HepG2 (cell line): ENCODE results near the gene ABCC10. TPM values are rescaled to one million over a fixed set of nuclear protein-coding genes. Genes with fewer than 3 reads are reported as not detected.
A peak's percentile ranks its signal among the peaks of the same experiment; 100 is the strongest.

Experiments
- ATF4 ChIP-seq, 2 experiments: fragments of 450-650 bp in 1 of 2; sonication (generic) in 1 of 2; formaldehyde crosslinking; IDR thresholded peaks; 2 replicates each; pipeline versions ENCODE4 v1.5.0 to v1.8.0; 2020 to 2022; ENCODE audit warnings: mild to moderate bottlenecking in 1 of 2, missing genetic modification reagents in 1 of 2
- ATM ChIP-seq: fragments of 450-650 bp; IDR thresholded peaks from 2 replicates; pipeline ENCODE4 v1.7.1; 2017; ENCODE audit warnings: mild to moderate bottlenecking, borderline replicate concordance
- KAT8 ChIP-seq: IDR thresholded peaks from 2 replicates; pipeline ENCODE4 v1.6.1; 2016; ENCODE audit warnings: missing genetic modification reagents, missing compliant biosample characterization
- KMT2A ChIP-seq: sonication (generic); formaldehyde crosslinking; IDR thresholded peaks from 2 replicates; pipeline ENCODE4 v1.4.0; 2020; ENCODE audit warnings: missing genetic modification reagents
- MAZ ChIP-seq, 2 experiments: sonication (generic) in 1 of 2; formaldehyde crosslinking in 1 of 2; IDR thresholded peaks; 2 replicates each; pipeline versions ENCODE4 v1.5.0 to v1.6.1; 2012 to 2020; ENCODE audit warnings: low read depth in 2 of 2, mild to moderate bottlenecking in 2 of 2, borderline replicate concordance in 1 of 2, improper control_type of control experiment in 1 of 2, low read length in 1 of 2, missing genetic modification reagents in 1 of 2, moderate library complexity in 1 of 2
- MTERF4 ChIP-seq: sonication (generic); formaldehyde crosslinking; IDR thresholded peaks from 2 replicates; pipeline ENCODE4 v1.8.0; 2023; ENCODE audit warnings: mild to moderate bottlenecking, missing genetic modification reagents
- PATZ1 ChIP-seq: sonication (generic); formaldehyde crosslinking; IDR thresholded peaks from 2 replicates; pipeline ENCODE4 v1.4.0; 2020; ENCODE audit warnings: missing genetic modification reagents
- PAWR ChIP-seq: sonication (generic); formaldehyde crosslinking; IDR thresholded peaks from 2 replicates; pipeline ENCODE4 v1.4.0; 2020; ENCODE audit warnings: missing genetic modification reagents, mild to moderate bottlenecking, borderline replicate concordance
- REPIN1 ChIP-seq: sonication (generic); formaldehyde crosslinking; IDR thresholded peaks from 2 replicates; pipeline ENCODE4 v1.8.0; 2022; ENCODE audit warnings: missing genetic modification reagents, low read depth, mild to moderate bottlenecking, borderline replicate concordance
- ZBTB42 ChIP-seq: sonication (generic); formaldehyde crosslinking; IDR thresholded peaks from 2 replicates; pipeline ENCODE4 v1.5.0; 2020; ENCODE audit warnings: mild to moderate bottlenecking, missing genetic modification reagents
- ZHX1 ChIP-seq: sonication (generic); formaldehyde crosslinking; IDR thresholded peaks from 2 replicates; pipeline ENCODE4 v1.8.1; 2022; ENCODE audit warnings: low read depth, mild to moderate bottlenecking, missing genetic modification reagents
- ZNF10 ChIP-seq: sonication (generic); formaldehyde crosslinking; IDR thresholded peaks from 2 replicates; pipeline ENCODE4 v1.4.0; 2020; ENCODE audit warnings: mild to moderate bottlenecking, low read depth, missing genetic modification reagents, borderline replicate concordance
- ZNF225 ChIP-seq: sonication (generic); formaldehyde crosslinking; IDR thresholded peaks from 2 replicates; pipeline ENCODE4 v1.4.0; 2020; ENCODE audit warnings: mild to moderate bottlenecking, missing genetic modification reagents
- ZNF230 ChIP-seq: sonication (generic); formaldehyde crosslinking; IDR thresholded peaks from 2 replicates; pipeline ENCODE4 v1.4.0; 2020; ENCODE audit warnings: mild to moderate bottlenecking, missing genetic modification reagents
- ZNF264 ChIP-seq: sonication (generic); formaldehyde crosslinking; IDR thresholded peaks from 2 replicates; pipeline ENCODE4 v1.4.0; 2020; ENCODE audit warnings: missing genetic modification reagents
- ZNF639 ChIP-seq: conservative IDR thresholded peaks from 2 replicates; pipeline ENCODE4 v1.6.1; 2018; ENCODE audit warnings: missing genetic modification reagents
- ZXDC ChIP-seq: sonication (generic); formaldehyde crosslinking; IDR thresholded peaks from 2 replicates; pipeline ENCODE4 v1.5.0; 2020; ENCODE audit warnings: mild to moderate bottlenecking, missing genetic modification reagents
- polyA plus RNA-seq, 8 experiments: library from polyadenylated mRNA; depleted of rRNA in 3 of 8; stranded (reverse) in 7 of 8; unstranded in 1 of 8; fragments of >200 nt; fragmentation: Illumina TruSeq in 4 of 8; extraction: Trizol in 4 of 8; gene quantifications; 2 replicates each; pipeline versions ENCODE4 v1.2.1 to v1.2.3, GENCODE V29; 2011 to 2016; ENCODE audit warnings: low read depth in 4 of 8, missing spikeins in 1 of 8, mixed read lengths in 1 of 8; ENCODE audit not compliant: insufficient read depth in 1 of 8
- total RNA-seq, 5 experiments: library from RNA; depleted of rRNA; stranded (reverse); fragments of >200 nt; fragmentation: Illumina TruSeq; extraction: Trizol; gene quantifications; 2 replicates each; pipeline ENCODE4 v1.2.3, GENCODE V29; 2016; ENCODE audit warnings: low read depth in 1 of 5

ABCC10 gene
- total and polyA plus RNA-seq, 2 of the 13 experiments (the other 11 are each of a cell fraction or from before 2014, with no cell fraction given), result 16.0 to 24.3 TPM

- TF ChIP-seq ZHX1 (CRISPR knock-in tag) (no peak), ZNF225 (CRISPR knock-in tag) (no peak), ZNF10 (CRISPR knock-in tag) (no peak), MAZ (IDR thresholded peaks at IDR 0.05; ENCODE audit: borderline replicate concordance, low read depth, low read length) (peak; percentile 100), MAZ (CRISPR knock-in tag; IDR thresholded peaks at IDR 0.05; ENCODE audit: low read depth) (peak; percentile 93), ATF4 (CRISPR knock-in tag; IDR thresholded peaks at IDR 0.05) (no peak), ZXDC (no peak), KAT8 (CRISPR knock-in tag) (peak; percentile 53; the same call in 1 of the 2 replicates), MTERF4 (no peak), ZBTB42 (0 out of 2 replicates have a peak, but pooled peaks have one; percentile 59), ATM (no peak), PATZ1 (peak; percentile 99), ZNF639 (CRISPR knock-in tag) (no peak), PAWR (CRISPR knock-in tag) (no peak), KMT2A (peak; percentile 65; the same call in 1 of the 2 replicates), REPIN1 (CRISPR knock-in tag) (peak; percentile 60; the same call in 1 of the 2 replicates), ZNF230 (CRISPR knock-in tag) (no peak), ZNF264 (CRISPR knock-in tag) (no peak)
Measured at GRCh38 chr6:43496370-43497128, 69.2 kb downstream of the ABCC10 start (continued).
